ENCODE measurements around the gene HADHA. TPM values are rescaled to one million over a fixed set of nuclear protein-coding genes. Genes with fewer than 3 reads are reported as not detected.

HADHA gene
- total and polyA plus RNA-seq, 2 donors (not counting 1 experiment from before 2014, with no cell fraction given): 29.8 to 96.7 TPM

- no peaks in the 10 kb centered on the region for H3K27me3 ChIP-seq (replicated peaks in 1 of 4; ENCODE audit: control extremely low read depth in 1 of 4, control insufficient read depth in 3 of 4, insufficient read depth in 4 of 4, low read length in 3 of 4)
- no peak overlapping the region for H3K4me2 ChIP-seq (replicated peaks; ENCODE audit: low read depth, low read length, poor library complexity, severe bottlenecking)
- H3K4me1 Mint-ChIP-seq: no peaks in the 10 kb centered on the region
- TF ChIP-seq CTCF (IDR thresholded peaks at IDR 0.05) (no peak), EZH2 (IDR thresholded peaks at IDR 0.05; ENCODE audit: borderline replicate concordance, insufficient read depth, low read depth, low read length, poor library complexity, severe bottlenecking) (no peak)
- no peak overlapping the region for H3K27ac Mint-ChIP-seq
- H3K27me3 Mint-ChIP-seq: no peaks in the 10 kb centered on the region
- no peak overlapping the region for H3K4me3 ChIP-seq (ENCODE audit: control extremely low read depth in 1 of 5, extremely low read depth in 1 of 5, insufficient read depth in 1 of 5, low read depth in 2 of 5, low read length in 4 of 5)
- H4K20me1 ChIP-seq (ENCODE audit: control insufficient read depth, insufficient read depth, low read length, poor library complexity, severe bottlenecking): no peaks in the 10 kb centered on the region
- H3K27ac ChIP-seq (ENCODE audit: low read length in 2 of 2): no peak overlapping the region
- H3K79me2 ChIP-seq (ENCODE audit: control insufficient read depth, insufficient read depth, low read length): no peaks in the 10 kb centered on the region
- no peaks in the 10 kb centered on the region for H3K4me1 ChIP-seq (ENCODE audit: control insufficient read depth in 2 of 2, insufficient read depth in 2 of 2, low read length in 2 of 2)
- no peak for ATAC-seq (ENCODE audit: low read depth)
- ChIA-PET CTCF (no interaction called here), POLR2A (no interaction called here)
- peaks cover 18 to 68% of the 10 kb centered on the region in 2 experiments for H3K36me3 ChIP-seq (replicated peaks in 1 of 2; ENCODE audit: control extremely low read depth in 1 of 2, control insufficient read depth in 1 of 2, extremely low read depth in 1 of 2, insufficient read depth in 2 of 2, low read length in 1 of 2)
- H3K9me3 ChIP-seq (ENCODE audit: control extremely low read depth in 1 of 3, control insufficient read depth in 2 of 3, insufficient read depth in 1 of 3, low read length in 2 of 3): peaks cover 0 to 7% (median 0%) of the 10 kb centered on the region in 3 donors
- H3K9me3 Mint-ChIP-seq (ENCODE audit: insufficient read depth): no peaks in the 10 kb centered on the region
- H2AFZ ChIP-seq (ENCODE audit: insufficient read depth, low read depth, low read length, poor library complexity, severe bottlenecking): no peak overlapping the region
- H3K9ac ChIP-seq (ENCODE audit: low read length): no peak overlapping the region
- intact Hi-C loops (cut with micrococcal nuclease): no loop called here
- 100% methylated on average over 1 of the region's 1 CpG for WGBS (ENCODE audit: insufficient coverage)
- no peak for DNase-seq
- no peak overlapping the region for H3K4me3 Mint-ChIP-seq
These were observed 28.6 kb downstream of the HADHA start for GRCh38 chr2:26215833-26216232.

DNA sequence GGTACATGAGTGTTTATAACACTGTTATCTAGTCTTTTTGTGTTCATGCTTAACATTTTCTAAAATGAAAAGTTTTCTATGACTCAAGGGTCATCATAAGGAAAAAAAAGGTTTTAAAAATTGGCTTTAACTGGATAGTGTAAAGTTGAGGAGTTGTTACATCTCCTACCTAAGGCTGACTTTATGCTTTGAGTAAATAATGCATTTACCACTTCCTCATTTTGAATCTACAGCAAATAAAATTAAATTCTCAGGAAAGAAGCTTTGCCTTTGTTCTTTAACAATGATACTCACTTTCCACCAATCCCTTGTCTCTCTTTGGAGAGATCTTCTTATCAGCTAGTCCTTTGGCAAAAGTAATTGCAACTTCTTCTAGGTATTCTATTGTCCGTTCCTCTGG lies 29.7 kb downstream of the HADHA start:
- intact Hi-C loops (cut with micrococcal nuclease): no loop called here
- peaks cover 0 to 7% (median 0%) of the 10 kb centered on the region in 3 donors for H3K9me3 ChIP-seq (ENCODE audit: control extremely low read depth in 1 of 3, control insufficient read depth in 2 of 3, insufficient read depth in 1 of 3, low read length in 2 of 3)
- H4K20me1 ChIP-seq (ENCODE audit: control insufficient read depth, insufficient read depth, low read length, poor library complexity, severe bottlenecking): no peaks in the 10 kb centered on the region
- ATAC-seq (ENCODE audit: low read depth) (no peak), DNase-seq (no peak)
- Mint-ChIP-seq H3K27ac (no peak overlapping the region), H3K4me3 (no peak overlapping the region), H3K9me3 (ENCODE audit: insufficient read depth) (no peaks in the 10 kb centered on the region), H3K4me1 (no peaks in the 10 kb centered on the region), H3K27me3 (no peaks in the 10 kb centered on the region)
- peaks cover 19 to 67% of the 10 kb centered on the region in 2 experiments for H3K36me3 ChIP-seq (replicated peaks in 1 of 2; ENCODE audit: control extremely low read depth in 1 of 2, control insufficient read depth in 1 of 2, extremely low read depth in 1 of 2, insufficient read depth in 2 of 2, low read length in 1 of 2)
- H3K4me2 ChIP-seq (replicated peaks; ENCODE audit: low read depth, low read length, poor library complexity, severe bottlenecking): no peak overlapping the region
- no peak overlapping the region for H3K27ac ChIP-seq (ENCODE audit: low read length in 2 of 2)
- H3K4me1 ChIP-seq (ENCODE audit: control insufficient read depth in 2 of 2, insufficient read depth in 2 of 2, low read length in 2 of 2): no peaks in the 10 kb centered on the region
- ChIA-PET POLR2A (no interaction called here), CTCF (no interaction called here)
- no peaks in the 10 kb centered on the region for H3K27me3 ChIP-seq (replicated peaks in 1 of 4; ENCODE audit: control extremely low read depth in 1 of 4, control insufficient read depth in 3 of 4, insufficient read depth in 4 of 4, low read length in 3 of 4)
- H3K79me2 ChIP-seq (ENCODE audit: control insufficient read depth, insufficient read depth, low read length): no peaks in the 10 kb centered on the region
- H3K4me3 ChIP-seq (ENCODE audit: control extremely low read depth in 1 of 5, extremely low read depth in 1 of 5, insufficient read depth in 1 of 5, low read depth in 2 of 5, low read length in 4 of 5): no peak overlapping the region
- no peak for TF ChIP-seq CTCF (IDR thresholded peaks at IDR 0.05)
- no peak for TF ChIP-seq EZH2 (IDR thresholded peaks at IDR 0.05; ENCODE audit: borderline replicate concordance, insufficient read depth, low read depth, low read length, poor library complexity, severe bottlenecking)
- H3K9ac ChIP-seq (ENCODE audit: low read length): no peak overlapping the region
- 100% methylated on average over 1 of the region's 1 CpG for WGBS (ENCODE audit: insufficient coverage)
- H2AFZ ChIP-seq (ENCODE audit: insufficient read depth, low read depth, low read length, poor library complexity, severe bottlenecking): no peak overlapping the region
